CD14-positive monocyte (primary cell): ENCODE measurements around the gene QPCT. TPM values are rescaled to one million over a fixed set of nuclear protein-coding genes. Genes with fewer than 3 reads are reported as not detected.

Source experiments
- DNase-seq, 3 donors: peaks; one replicate each; pipeline ENCODE4 v3.0.0-alpha.2; 2011 to 2022
- H2AFZ ChIP-seq: 2 replicates; pipeline ENCODE4 v1.6.0; 2012; ENCODE audit warnings: mild to moderate bottlenecking, low read depth, low read length, inconsistent platforms; ENCODE audit not compliant: insufficient read depth, poor library complexity, severe bottlenecking
- H3K27ac ChIP-seq, 2 donors: 1 replicate in 1 of 2; 2 replicates in 1 of 2; pipeline ENCODE4 v1.5.1; 2012 to 2013; ENCODE audit warnings: low read length in 2 of 2, control low read depth in 1 of 2, inconsistent platforms in 1 of 2, low read depth in 1 of 2, mild to moderate bottlenecking in 1 of 2
- H3K27me3 ChIP-seq, 2 donors: one replicate each; pipeline versions ENCODE4 v1.6.0 to v1.6.1; 2011 to 2013; ENCODE audit warnings: low read length in 2 of 2; ENCODE audit not compliant: control insufficient read depth in 2 of 2, insufficient read depth in 2 of 2
- H3K36me3 ChIP-seq, 2 donors: replicated peaks in 1 of 2; 1 replicate in 1 of 2; 2 replicates in 1 of 2; pipeline versions ENCODE4 v1.5.1 to v1.6.1; 2012 to 2013; ENCODE audit warnings: low read length in 2 of 2, control low read depth in 1 of 2, inconsistent platforms in 1 of 2, mild to moderate bottlenecking in 1 of 2; ENCODE audit not compliant: insufficient read depth in 2 of 2, control insufficient read depth in 1 of 2
- H3K4me1 ChIP-seq, 2 donors: 1 replicate in 1 of 2; 2 replicates in 1 of 2; pipeline versions ENCODE4 v1.5.1 to v1.6.1; 2012 to 2013; ENCODE audit warnings: low read length in 2 of 2, control low read depth in 1 of 2, inconsistent platforms in 1 of 2, mild to moderate bottlenecking in 1 of 2, moderate library complexity in 1 of 2; ENCODE audit not compliant: insufficient read depth in 2 of 2, control insufficient read depth in 1 of 2
- H3K4me2 ChIP-seq: replicated peaks from 2 replicates; pipeline ENCODE3; 2012; ENCODE audit warnings: low read length, moderate library complexity, mild to moderate bottlenecking; ENCODE audit not compliant: poor library complexity, severe bottlenecking; ENCODE audit errors: extremely low read depth
- H3K4me3 ChIP-seq, 3 experiments: fragments of 200-600 bp in 1 of 3; sonication (generic) in 1 of 3; replicated peaks in 1 of 3; 1 replicate in 2 of 3; 2 replicates in 1 of 3; pipeline ENCODE4 v1.5.1; 2011 to 2013; ENCODE audit warnings: low read length in 3 of 3, mild to moderate bottlenecking in 3 of 3, control low read depth in 2 of 3, low read depth in 2 of 3, inconsistent platforms in 1 of 3, moderate library complexity in 1 of 3
- H3K79me2 ChIP-seq: 2 replicates; pipeline ENCODE4 v1.6.0; 2012; ENCODE audit warnings: mild to moderate bottlenecking, control low read depth, inconsistent platforms, low read length, moderate library complexity; ENCODE audit not compliant: insufficient read depth
- H3K9ac ChIP-seq: 2 replicates; pipeline ENCODE4 v1.6.0; 2017; ENCODE audit warnings: low read length, mild to moderate bottlenecking; ENCODE audit not compliant: insufficient read depth, poor library complexity, severe bottlenecking
- H3K9me3 ChIP-seq, 2 donors: replicated peaks in 1 of 2; 1 replicate in 1 of 2; 2 replicates in 1 of 2; pipeline versions ENCODE4 v1.5.1 to v1.6.1; 2012 to 2013; ENCODE audit warnings: low read length in 2 of 2, control low read depth in 1 of 2; ENCODE audit not compliant: control insufficient read depth in 1 of 2, insufficient read depth in 1 of 2
- H4K20me1 ChIP-seq: 2 replicates; pipeline ENCODE4 v1.6.0; 2012; ENCODE audit warnings: mild to moderate bottlenecking, low read length, control low read depth, moderate library complexity; ENCODE audit not compliant: insufficient read depth
- H3K27ac Mint-ChIP-seq, 7 donors: one replicate each; pipeline ENCODE4 v1.8.0; 2020; ENCODE audit warnings: mild to moderate bottlenecking in 7 of 7, mixed read lengths in 7 of 7, moderate library complexity in 6 of 7, inconsistent platforms in 2 of 7
- H3K27me3 Mint-ChIP-seq, 3 donors: one replicate each; pipeline ENCODE4 v1.8.0; 2021 to 2022; ENCODE audit warnings: low read depth in 3 of 3, mild to moderate bottlenecking in 3 of 3, mixed read lengths in 3 of 3, moderate library complexity in 3 of 3, inconsistent platforms in 1 of 3
- H3K36me3 Mint-ChIP-seq, 2 donors: one replicate each; pipeline ENCODE4 v1.8.0; 2020; ENCODE audit warnings: mixed read lengths in 2 of 2, inconsistent platforms in 1 of 2, mild to moderate bottlenecking in 1 of 2
- H3K4me1 Mint-ChIP-seq: one replicate; pipeline ENCODE4 v1.8.0; 2020; ENCODE audit warnings: mild to moderate bottlenecking, mixed read lengths
- H3K4me3 Mint-ChIP-seq, 2 donors: one replicate each; pipeline ENCODE4 v1.8.0; 2020; ENCODE audit warnings: mild to moderate bottlenecking in 2 of 2, mixed read lengths in 2 of 2, moderate library complexity in 1 of 2
- H3K9me3 Mint-ChIP-seq, 7 donors: one replicate each; pipeline ENCODE4 v1.8.0; 2020 to 2022; ENCODE audit warnings: mixed read lengths in 7 of 7, mild to moderate bottlenecking in 6 of 7, moderate library complexity in 6 of 7, inconsistent platforms in 2 of 7
- CTCF ChIP-seq: fragments of 200-600 bp; IDR thresholded peaks from one replicate; pipeline ENCODE4 v1.8.0; 2022; ENCODE audit warnings: antibody characterized with exemption, mild to moderate bottlenecking
- WGBS: methylation state at CpG from one replicate; pipeline ENCODE4 v1.1.5; 2013; ENCODE audit warnings: missing lambda C conversion rate; ENCODE audit not compliant: insufficient coverage; 5-methylcytosine and 5-hydroxymethylcytosine counted together
- intact Hi-C, 2 donors: fragments of 100-400 bp; cut with micrococcal nuclease; formaldehyde crosslinking; loops; one replicate each; pipeline versions ENCODE4 v1.15.0 to v1.15.1; 2023
- polyA plus RNA-seq, 3 donors: library from polyadenylated mRNA; depleted of rRNA in 1 of 3; unstranded in 2 of 3; stranded (reverse) in 1 of 3; fragments of 300-500 nt in 2 of 3; fragments of >200 nt in 1 of 3; fragmentation: Illumina TruSeq in 2 of 3; gene quantifications; 1 replicate in 2 of 3; 2 replicates in 1 of 3; pipeline ENCODE4 v1.2.3, GENCODE V29; 2012 to 2021

QPCT gene
- polyA plus RNA-seq, 3 donors, result 54.7 to 302 (median 272) TPM

- Mint-ChIP-seq H3K27me3 (peaks cover 0 to 1% (median 0%) of the 10 kb centered on the region in 3 donors), H3K27ac (no peak overlapping the region), H3K9me3 (no peaks in the 10 kb centered on the region), H3K4me1 (peaks cover 14% of the 10 kb centered on the region), H3K36me3 (peaks cover 58 to 62% of the 10 kb centered on the region in 2 donors), H3K4me3 (no peak overlapping the region)
- H3K27ac ChIP-seq, result no peak overlapping the region
- TF ChIP-seq CTCF, result no peak
- no peaks in the 10 kb centered on the region for H3K79me2 ChIP-seq
- H3K4me1 ChIP-seq, result no peaks in the 10 kb centered on the region
- H2AFZ ChIP-seq, result no peak overlapping the region
- no peaks in the 10 kb centered on the region for H3K9me3 ChIP-seq
- intact Hi-C loops, result no loop called here
- no peaks in the 10 kb centered on the region for H3K27me3 ChIP-seq
- H3K4me2 ChIP-seq, result no peak overlapping the region
- H3K36me3 ChIP-seq, result peaks cover 58 to 87% of the 10 kb centered on the region in 2 donors
- 100% methylated on average over 5 of the region's 6 CpGs for WGBS
- H3K4me3 ChIP-seq, result no peak overlapping the region
- no peak overlapping the region for H3K9ac ChIP-seq
- peaks cover 46% of the 10 kb centered on the region for H4K20me1 ChIP-seq
- DNase-seq, result no peak
Observed at GRCh38 chr2:37364351-37364750, 19.9 kb downstream of the QPCT start.

DNA sequence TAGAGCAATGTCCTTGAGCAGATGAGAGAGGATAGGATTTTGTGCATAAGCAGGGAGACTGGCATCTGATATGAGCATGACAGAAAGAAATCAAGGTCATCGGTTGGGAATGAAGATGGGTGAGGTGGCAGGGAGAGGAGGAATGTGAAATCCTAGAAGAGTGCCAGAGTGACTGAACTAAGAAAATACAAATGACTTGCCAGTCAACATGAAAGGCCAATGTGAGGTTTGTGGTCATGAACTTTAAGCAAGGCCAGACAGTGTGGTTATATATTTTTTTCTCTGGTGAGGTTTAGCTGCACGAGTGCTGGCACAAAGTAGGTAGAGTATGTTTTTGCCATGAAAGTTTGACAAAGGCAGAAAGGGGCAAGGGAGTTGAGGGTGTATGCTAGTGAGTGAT, 21.2 kb downstream of the QPCT start:
- H3K4me3 Mint-ChIP-seq, result no peak overlapping the region
- DNase-seq, result no peak
- no peaks in the 10 kb centered on the region for H3K9me3 Mint-ChIP-seq

More for the DNA sequence above, 21.2 kb downstream of the QPCT start:
- Histone ChIP-seq H3K4me3 (no peak overlapping the region), H3K36me3 (peaks cover 59 to 87% of the 10 kb centered on the region in 2 donors), H3K9me3 (no peaks in the 10 kb centered on the region), H3K4me2 (no peak overlapping the region), H2AFZ (no peak overlapping the region), H3K27me3 (no peaks in the 10 kb centered on the region), H4K20me1 (peaks cover 42% of the 10 kb centered on the region), H3K79me2 (no peaks in the 10 kb centered on the region), H3K27ac (no peak overlapping the region), H3K4me1 (no peaks in the 10 kb centered on the region), H3K9ac (no peak overlapping the region)
- peaks cover 14% of the 10 kb centered on the region for H3K4me1 Mint-ChIP-seq
- 92% methylated on average over 2 of the region's 2 CpGs for WGBS
- H3K27ac Mint-ChIP-seq, result no peak overlapping the region
- intact Hi-C loops, result no loop called here
- TF ChIP-seq CTCF, result no peak
- H3K36me3 Mint-ChIP-seq, result peaks cover 56 to 60% of the 10 kb centered on the region in 2 donors
- peaks cover 0 to 1% (median 0%) of the 10 kb centered on the region in 3 donors for H3K27me3 Mint-ChIP-seq
